ENCODE measurements around the gene CEP76.
"Not testable (repeated sequence)": the region's sequence is repeated elsewhere in the genome, so short reads cannot be mapped to it uniquely, and the experiment has no call there.

Gene CEP76

DNA sequence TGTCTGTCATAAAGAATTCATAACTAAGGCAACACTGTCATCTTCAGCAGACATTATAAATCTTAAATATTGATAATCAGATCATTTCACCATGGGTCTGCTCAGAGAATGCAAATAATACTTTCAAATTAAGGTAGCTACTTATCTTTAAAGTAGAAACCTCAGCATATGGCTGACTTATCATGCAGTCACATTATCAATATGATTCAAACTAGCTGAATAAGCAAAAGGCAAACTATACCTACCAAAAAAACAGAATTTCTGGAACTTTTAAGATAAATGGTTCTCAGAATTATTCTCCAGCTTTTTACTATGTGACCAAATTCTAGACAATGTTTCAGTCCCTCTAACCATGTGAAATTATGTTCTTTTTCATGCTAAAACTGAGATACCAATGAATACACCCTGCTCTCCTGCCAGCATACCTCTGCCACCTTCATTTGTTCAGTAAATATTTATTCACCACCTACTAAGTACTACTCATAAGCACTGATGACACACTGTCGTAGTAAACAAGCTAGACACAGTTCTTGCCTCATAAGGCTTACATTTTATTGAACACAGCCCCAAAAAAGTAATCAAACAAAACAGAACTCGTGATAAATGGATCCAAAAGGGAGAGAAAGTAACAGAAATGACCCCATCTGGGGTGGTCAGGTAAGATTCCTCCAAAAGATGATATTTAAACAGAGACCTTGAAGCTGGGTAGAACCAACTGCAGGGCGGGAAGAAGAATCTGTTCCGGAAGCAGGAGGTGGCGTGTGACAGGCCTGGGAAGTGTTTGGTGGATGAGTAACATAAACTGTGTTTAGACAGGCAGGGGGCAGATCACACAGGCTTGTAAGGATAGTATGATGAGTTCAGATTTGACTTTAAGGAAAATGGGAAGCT lies 62.3 kb downstream of the CEP76 start:
- no peak for DNase-seq

DNA sequence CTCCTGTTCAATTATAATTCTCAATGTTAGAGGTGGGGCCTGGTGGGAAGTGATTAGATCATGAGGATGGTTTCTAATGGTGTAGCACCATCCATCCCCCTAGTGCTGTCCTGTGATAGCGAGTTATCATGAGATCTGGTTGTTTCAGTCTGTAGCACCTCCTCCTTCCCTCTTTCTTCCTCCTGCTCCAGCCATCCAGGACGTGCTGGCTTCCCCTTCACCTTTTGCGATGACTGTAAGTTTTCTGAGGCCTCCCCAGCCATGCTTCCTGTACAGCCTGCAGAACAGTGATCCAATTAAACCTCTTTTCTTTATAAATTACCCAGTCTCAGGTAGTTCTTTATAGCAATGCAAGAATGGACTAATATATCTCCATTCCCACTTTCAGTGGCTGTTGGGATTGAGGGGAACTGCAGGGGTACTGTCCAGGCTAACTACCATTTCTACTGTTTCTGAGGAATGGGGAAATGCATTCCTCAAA lies 63.8 kb downstream of the CEP76 start:
- DNase-seq, result no peak

DNA sequence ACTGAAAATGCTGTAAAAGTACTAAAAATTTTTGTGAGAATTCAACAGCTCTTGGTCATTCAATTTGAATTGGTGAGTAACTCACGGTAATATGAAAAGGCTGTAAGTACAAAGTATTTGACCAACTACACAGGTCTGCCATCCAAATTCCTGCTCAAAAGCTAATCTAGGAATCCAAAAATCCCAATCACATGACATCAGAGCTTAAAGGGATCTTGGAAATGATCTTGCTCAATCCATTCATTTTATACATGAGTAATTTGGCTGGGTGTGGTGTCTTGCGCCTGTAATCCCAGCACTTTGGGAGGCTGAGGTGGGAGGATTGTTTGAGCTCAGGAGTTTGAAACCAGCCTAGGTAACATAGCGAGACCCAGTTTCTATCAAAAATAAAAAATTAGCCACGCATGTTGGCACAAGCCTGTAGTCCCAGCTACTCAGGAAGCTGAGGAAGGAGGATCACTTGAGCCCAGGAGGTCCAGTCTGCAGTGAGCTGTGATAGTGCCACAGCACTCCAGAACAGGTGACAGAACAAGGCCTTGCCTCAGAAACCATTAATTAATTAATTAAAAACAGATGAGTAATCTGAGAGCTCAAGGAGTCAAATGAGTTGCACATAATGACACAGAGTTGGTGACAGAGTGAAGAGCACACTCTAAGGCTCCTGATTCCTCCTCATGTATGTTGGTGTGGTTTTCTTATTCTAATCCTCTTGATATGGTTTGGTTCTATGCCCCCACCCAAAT lies 64.5 kb downstream of the CEP76 start:
- DNase-seq, result no peak

DNA sequence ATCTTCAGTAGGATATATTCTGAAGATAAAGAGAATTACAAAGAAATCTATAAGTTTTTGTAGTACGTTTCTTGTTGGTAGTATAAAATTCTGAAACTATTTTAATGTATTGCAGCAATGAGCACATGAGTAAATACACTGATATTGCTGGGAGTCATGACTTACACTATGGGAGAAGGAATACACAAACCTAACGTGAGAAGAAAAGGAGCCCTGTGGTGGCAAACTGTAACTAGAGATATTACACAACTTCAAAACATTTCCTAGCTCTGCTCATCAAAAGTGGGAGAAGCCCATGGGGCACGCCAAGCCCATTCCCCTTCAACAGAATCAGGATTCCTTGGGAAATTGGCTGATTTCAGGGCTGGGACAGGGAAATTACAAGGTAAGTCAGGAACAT lies 65.1 kb downstream of the CEP76 start:
- DNase-seq, result no peak

DNA sequence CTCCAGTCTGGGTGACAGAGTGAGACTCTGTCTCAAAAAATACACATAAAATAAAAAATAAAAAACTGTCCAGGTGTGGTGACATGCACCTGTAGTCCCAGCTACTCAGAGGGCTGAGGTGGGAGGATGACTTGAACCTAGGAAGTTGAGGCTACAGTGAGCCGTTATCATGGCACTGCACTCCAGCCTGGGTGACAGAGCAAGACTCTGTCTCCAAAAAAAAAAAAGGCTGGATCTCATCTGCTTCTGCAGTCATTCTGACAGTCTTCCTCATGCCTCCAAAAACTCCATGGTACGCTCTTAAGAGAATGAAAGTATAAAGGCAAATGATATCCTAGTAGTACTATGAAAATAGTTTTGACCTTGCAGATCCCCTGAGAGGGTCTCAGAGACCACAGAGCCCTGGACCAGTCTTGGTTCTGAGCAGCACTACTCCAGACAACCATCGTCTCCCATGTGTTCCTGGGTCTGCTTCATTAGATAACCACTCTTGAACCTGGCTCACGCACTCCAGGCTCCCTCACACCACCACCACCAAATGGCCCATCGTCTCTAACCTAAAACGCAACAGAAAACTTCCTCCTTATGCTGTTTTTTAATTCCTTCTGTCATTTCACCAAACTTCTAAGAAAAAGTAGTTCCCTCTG lies 70.6 kb downstream of the CEP76 start:
- no peak for DNase-seq

DNA sequence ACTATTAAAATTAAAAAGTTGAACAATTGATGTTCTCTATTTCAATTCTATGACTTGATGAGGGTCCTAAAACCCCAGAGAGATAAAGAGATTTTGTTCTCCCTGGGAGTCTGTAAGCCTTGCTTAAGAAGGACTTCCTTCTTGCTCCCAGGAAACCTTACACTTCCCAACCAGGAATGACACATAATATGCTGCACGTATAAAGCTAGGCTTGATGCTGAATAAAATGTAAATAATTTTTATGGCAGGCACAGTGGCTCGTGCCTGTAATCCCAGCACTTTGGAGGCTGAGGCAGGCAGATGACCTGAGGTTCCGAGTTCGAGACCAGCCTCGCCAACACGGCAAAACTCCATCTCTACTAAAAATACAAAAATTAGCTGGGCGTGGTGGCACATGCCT lies 72.4 kb downstream of the CEP76 start:
- DNase-seq, result no peak

DNA sequence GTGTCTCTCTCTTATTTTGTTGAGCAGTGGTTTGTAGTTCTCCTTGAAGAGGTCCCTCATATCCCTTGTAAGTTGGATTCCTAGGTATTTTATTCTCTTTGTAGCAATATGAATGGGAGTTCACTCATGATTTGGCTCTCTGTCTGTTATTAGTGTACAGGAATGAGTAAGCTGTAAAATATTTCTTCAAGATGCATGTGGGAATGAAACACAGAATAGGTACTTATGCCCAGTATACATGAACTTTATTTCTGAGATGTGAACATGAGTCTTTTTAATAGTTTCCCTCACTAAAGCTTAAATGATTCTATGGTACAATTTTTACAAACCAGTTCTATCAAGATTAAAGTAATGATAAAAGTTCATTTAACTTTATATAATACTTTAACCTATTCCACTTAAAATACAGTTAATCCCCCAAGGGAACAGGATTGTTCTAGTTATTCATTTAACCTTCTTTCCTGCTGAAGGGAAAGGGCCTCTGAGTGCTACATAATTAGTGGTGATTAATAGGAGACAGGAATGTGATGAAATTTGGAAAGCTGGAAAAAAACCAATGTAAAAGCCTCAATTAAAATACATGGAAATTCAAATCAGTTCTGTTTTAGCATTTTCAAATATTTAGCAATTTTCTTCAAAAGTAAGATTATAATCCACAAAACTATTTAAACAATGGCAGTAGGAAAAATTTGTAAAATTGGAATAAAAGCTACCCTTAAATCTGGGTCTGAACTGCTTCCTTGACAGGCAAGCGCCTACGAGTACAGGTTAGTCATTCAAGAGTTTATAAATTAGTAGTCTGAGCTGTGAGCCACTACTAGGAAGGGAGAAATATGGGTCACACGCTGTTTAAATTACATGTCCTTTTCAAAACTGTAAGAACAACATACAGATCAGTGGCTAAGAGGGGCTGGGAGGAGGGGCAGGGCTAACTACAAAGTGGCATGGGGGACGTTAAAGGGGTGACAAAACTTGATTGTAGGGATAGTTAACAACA lies 73.5 kb downstream of the CEP76 start:
- DNase-seq, result no peak

DNA sequence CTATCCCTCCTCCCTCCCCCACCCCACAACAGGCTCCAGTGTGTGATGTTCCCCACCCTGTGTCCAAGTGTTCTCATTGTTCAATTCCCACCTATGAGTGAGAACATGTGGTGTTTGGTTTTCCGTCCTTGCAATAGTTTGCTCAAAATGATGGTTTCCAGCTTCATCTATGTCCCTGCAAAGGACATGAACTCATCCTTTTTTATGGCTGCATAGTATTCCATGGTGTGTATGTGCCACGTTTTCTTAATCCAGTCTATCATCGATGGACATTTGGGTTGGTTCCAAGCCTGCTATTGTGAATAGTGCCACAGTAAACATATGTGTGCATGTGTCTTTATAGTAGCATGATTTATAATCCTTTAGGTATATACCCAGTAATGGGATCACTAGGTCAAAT lies 75.3 kb downstream of the CEP76 start:
- not testable (repeated sequence) for DNase-seq

DNA sequence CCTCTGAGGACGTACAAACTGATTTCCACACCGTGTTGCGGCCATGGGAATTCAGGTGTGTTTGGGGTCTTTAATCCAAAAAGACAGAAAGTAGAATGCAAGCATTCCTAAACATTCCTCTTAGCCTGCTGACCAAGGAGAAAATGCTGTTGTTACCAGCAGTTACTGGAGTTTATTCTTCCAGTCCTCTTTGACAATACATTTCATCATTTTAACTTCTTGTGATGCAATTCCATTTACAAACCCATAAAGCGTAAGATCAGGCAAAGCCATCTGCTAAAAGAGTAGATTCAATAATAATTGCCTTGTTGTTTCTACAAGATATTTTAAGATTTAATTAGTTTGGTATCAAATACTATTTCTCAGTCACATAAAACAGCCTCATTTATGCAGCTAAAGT lies 77.3 kb downstream of the CEP76 start:
- no peak for DNase-seq
